ENCODE measurements around the gene TENT4A. TPM values are rescaled to one million over a fixed set of nuclear protein-coding genes. Genes with fewer than 3 reads are reported as not detected.

The TENT4A gene
- polyA plus RNA-seq, 3 donors, result 23.6 to 37.9 (median 26.9) TPM

GRCh38 chr5:6740586-6741150, 27.4 kb downstream of the TENT4A start:
- DNase-seq (ENCODE audit: extremely low read depth in 1 of 11, low read depth in 9 of 11, low spot score in 4 of 11), result no peak

DNA sequence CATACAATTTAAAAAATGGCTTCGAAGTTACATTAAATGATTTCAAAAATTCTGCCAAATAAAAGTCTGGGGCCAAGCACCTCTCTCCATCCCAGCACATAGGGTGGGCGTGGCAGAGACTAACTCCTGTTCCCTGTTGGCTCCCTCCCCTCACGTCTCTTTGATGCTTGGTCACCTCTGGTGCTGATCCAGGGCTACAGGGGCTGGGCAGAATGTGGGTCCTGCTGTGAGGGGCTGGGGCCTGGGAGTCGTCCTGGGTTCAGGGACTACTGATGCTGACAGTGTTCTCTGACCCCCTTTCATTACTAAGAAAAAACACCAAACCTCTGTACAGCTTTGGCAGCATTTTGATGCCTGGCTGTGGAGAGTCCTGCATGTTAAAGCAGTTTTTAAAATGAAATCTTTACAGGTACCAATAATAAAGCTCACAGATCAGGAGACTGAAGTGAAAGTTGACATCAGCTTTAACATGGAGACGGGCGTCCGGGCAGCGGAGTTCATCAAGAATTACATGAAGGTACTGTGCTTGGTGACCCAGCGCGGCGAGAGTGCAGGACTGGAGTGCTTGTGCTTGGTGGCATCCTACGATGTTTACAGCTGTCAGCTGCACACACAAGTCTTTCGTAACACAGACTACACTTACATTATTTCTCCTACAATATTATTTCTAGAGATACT, 29.0 kb downstream of the TENT4A start:
- DNase-seq (ENCODE audit: extremely low read depth in 1 of 11, low read depth in 9 of 11, low spot score in 4 of 11), result no peak

GRCh38 chr5:6743161-6743560, 29.9 kb downstream of the TENT4A start:
- DNase-seq (ENCODE audit: extremely low read depth in 1 of 11, low read depth in 9 of 11, low spot score in 4 of 11), result no peak

- no peak for DNase-seq (ENCODE audit: extremely low read depth in 1 of 11, low read depth in 9 of 11, low spot score in 4 of 11)
Measured at GRCh38 chr5:6744841-6745705, 31.8 kb downstream of the TENT4A start.

GRCh38 chr5:6745706-6746222, 32.5 kb downstream of the TENT4A start:
- DNase-seq (ENCODE audit: extremely low read depth in 1 of 11, low read depth in 9 of 11, low spot score in 4 of 11), result peak in 4 of 11 donors; percentile 18 to 21 (median 20)

GRCh38 chr5:6746244-6746643, 33.0 kb downstream of the TENT4A start:
- no peak for DNase-seq (ENCODE audit: extremely low read depth in 1 of 11, low read depth in 9 of 11, low spot score in 4 of 11)

GRCh38 chr5:6747103-6747502, 33.9 kb downstream of the TENT4A start:
- no peak for DNase-seq (ENCODE audit: extremely low read depth in 1 of 11, low read depth in 9 of 11, low spot score in 4 of 11)

GRCh38 chr5:6748142-6748541, 34.9 kb downstream of the TENT4A start:
- DNase-seq (ENCODE audit: extremely low read depth in 1 of 11, low read depth in 9 of 11, low spot score in 4 of 11), result no peak

DNA sequence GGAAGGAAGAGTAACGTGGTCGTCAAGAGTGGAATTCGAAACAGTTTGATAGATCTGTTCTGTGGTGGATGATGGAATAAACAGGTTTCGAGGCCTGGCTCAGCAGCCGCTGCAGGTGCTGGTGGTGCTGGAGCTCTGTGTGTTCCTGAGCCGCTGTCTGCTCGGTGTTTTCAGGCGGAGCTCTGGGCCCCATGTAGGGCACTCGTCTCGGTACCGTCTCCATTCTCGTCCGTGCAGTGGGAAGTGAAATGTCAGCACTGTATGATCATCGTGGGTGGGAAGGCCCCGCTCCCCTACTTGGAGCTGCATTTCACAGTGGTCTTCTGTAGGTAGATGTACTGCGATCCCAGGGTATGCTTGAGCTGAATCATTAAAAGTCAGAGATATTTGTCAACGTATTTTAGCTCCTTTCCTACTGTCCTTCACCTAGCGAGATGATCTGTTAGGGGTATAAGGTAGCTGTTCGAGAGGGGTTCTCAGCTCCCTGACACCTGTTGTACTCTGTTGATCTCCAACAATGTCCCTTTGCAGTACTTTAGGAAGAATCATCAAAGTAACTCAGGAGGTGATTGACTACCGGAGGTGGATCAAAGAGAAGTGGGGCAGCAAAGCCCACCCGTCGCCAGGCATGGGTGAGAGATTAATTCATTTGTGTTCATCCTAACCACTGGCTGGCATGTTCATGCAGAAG, 35.9 kb downstream of the TENT4A start:
- no peak for DNase-seq (ENCODE audit: extremely low read depth in 1 of 11, low read depth in 9 of 11, low spot score in 4 of 11)

GRCh38 chr5:6750142-6750840, 37.1 kb downstream of the TENT4A start:
- DNase-seq (ENCODE audit: extremely low read depth in 1 of 11, low read depth in 9 of 11, low spot score in 4 of 11), result no peak

DNA sequence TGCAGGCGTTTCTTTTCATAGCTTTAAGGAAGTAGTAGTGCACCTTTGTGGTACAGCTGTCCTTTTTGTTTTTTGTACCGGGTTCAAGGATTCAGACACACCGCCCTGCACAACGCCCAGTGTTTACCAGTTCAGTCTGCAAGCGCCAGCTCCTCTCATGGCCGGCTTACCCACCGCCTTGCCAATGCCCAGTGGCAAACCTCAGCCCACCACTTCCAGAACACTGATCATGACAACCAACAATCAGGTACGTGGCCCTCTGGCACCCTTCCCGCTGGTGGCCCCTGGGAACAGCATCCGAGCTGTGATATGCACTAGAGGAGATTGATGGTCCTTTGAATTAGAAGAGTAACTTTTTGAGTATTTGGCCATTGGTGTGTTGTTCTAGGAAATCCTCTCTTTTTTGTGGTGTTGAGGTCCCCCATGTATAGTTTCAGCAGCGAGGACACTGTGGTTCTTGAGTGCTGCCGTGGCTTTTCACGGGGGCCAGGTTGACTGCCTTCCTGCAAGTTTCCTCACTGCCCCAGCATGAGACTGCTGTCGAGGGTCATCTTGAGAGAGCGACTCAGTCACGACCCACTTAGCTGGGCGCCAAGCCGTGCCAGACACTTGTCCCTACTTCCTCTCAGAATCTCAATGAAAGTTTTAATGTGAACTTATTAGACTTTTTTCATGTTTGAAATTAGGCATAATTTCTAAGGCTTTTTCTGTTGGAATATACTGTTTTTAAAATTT, 37.9 kb downstream of the TENT4A start:
- no peak for DNase-seq (ENCODE audit: extremely low read depth in 1 of 11, low read depth in 9 of 11, low spot score in 4 of 11)

- DNase-seq (ENCODE audit: extremely low read depth in 1 of 11, low read depth in 9 of 11, low spot score in 4 of 11), result no peak
Measured at GRCh38 chr5:6752236-6752635, 39.0 kb downstream of the TENT4A start.

- DNase-seq (ENCODE audit: extremely low read depth in 1 of 11, low read depth in 9 of 11, low spot score in 4 of 11), result no peak
Measured at GRCh38 chr5:6752782-6753181, 39.5 kb downstream of the TENT4A start.

- DNase-seq (ENCODE audit: extremely low read depth in 1 of 11, low read depth in 9 of 11, low spot score in 4 of 11), result no peak
Measured at GRCh38 chr5:6753851-6754250, 40.6 kb downstream of the TENT4A start.

GRCh38 chr5:6754766-6755165, 41.5 kb downstream of the TENT4A start:
- DNase-seq (ENCODE audit: extremely low read depth in 1 of 11, low read depth in 9 of 11, low spot score in 4 of 11), result no peak

- no peak for DNase-seq (ENCODE audit: extremely low read depth in 1 of 11, low read depth in 9 of 11, low spot score in 4 of 11)
Measured at GRCh38 chr5:6755519-6755918, 42.3 kb downstream of the TENT4A start.

DNA sequence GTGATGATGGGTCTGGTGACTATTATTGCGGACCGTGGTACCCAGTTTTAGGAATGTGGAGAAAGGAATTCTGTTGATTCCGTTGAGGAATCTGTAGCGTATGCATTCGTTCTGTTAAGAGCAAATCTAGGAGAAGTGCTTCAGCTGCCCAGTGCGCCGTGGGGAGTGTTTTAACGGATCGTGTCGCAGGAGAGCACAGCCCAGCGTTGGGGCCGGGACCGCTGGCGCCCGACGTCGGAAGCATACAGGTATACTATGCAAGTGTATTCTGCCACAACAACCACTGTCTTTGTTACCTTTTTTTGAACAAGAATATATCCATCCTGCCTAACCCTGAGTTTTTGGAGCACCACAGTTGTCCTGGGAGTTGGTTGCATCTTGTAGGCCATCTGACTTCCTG, 42.7 kb downstream of the TENT4A start:
- no peak for DNase-seq (ENCODE audit: extremely low read depth in 1 of 11, low read depth in 9 of 11, low spot score in 4 of 11)

DNA sequence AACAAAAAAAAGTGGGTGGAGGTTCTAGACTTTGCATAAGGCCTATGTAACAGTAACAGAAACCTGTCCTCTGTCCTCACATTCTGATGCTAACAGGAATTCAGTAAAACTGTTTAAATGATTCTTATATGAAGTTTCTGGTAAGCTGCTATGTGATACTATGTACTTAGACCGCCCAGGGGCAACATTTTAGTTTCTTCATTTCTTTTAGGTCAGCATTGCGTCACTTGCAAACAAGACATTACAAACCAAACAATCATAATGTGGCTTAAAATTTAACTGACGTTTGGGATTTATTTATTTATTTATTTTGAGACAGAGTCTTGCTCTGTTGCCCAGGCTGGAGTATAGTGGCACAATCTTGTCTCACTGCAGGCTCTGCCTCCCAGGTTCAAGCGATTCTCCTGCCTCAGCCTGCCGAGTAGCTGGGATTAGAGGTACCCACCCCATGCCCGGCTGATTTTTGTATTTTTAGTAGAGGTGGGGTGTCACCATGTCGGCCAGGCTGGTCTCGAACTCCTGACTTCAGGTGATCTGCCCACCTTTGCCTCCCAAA, 44.3 kb downstream of the TENT4A start:
- no peak for DNase-seq (ENCODE audit: extremely low read depth in 1 of 11, low read depth in 9 of 11, low spot score in 4 of 11)
